DMS114 treated with DMSO at 0.1 percent for 48 hours (cell line): ENCODE results near the gene SLC2A6.

Source experiments
- DNase-seq: peaks from one replicate; lab custom pipeline; 2025; ENCODE audit not compliant: unreplicated experiment; lab: John Stamatoyannopoulos, UW

Gene SLC2A6

DNA sequence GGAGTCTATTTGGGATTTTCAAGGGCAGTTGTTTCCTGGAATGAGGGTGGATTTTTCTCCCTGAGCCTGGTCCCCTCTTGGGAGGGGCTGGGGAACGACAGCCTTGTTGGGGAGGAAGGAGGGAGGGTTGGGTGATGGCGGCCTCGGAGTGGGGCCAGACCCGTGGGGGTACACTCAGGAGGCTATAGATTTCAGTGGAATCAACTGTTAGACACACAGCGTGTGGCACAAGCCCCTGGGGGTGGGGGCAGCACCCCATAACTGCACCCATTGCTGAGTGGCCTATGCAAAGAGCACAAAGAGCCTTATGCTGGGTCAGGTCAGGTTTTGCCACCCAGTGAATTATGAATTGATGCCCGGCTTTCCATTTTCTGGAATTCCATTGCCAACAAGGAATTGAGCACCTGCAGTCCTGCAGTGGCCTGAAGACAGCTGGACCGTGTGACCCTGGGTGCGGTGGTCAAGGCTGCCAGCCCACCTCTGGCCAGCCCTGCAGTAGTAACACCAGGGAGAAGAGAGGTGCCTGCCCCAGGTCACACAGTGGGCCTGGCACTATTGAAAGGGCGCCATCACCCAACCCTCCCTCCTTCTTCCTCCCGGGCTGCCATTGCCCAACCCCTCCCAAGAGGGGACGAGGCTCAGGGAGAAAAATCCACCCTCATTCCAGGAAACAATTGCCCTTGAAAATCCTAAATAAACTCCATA lies 37.5 kb upstream of the SLC2A6 start:
- DNase-seq = no peak

DNA sequence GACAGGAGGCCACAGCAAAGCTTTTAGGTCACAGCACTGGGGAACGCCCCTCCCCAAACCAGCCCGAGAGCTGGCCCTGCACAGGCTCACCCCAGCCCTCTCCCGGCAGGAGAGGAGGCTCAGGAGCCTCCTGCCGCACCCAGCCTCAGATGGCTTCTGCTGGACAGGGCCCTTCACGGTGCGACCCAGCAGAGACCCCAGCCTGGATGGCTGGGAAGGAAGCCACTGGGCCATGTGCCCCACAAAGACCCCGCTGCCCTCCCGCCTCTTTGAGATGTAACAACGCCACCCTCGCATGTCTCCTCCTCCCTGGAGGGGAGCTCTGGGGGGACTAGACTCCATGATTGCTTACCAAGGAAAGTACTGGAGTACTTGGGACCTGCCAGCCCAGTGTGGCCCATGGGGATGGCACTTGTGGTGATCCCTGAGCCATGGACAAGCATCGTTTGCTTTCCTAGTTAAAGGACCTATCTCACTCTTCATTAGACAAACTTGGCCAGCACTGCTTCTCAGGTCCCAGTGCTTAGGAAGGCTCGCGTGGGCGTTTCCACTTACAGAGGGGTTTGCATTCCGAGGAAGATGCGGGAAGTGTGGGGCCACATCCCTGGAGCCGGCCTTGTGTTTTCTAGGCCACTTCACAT lies 36.8 kb upstream of the SLC2A6 start:
- DNase-seq = no peak

DNA sequence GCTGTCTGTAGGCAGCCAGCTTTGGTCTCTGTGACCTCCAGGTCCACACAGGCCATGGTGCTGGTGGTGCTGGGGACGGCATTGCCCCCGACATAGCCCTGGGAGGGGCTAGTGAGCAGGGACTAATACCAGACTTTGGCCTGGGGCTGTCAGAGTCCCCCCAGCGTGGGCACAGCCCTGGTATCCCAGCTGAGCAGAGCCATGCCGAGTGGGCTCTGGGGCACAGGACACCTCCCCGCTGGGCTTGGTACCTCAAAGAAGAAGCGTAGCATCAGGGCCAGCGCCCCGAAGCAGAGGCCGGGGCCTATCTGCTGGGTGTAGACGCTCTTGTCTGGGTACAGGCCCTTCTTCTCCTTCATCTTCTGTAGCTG lies 36.3 kb upstream of the SLC2A6 start:
- DNase-seq = no peak

DNA sequence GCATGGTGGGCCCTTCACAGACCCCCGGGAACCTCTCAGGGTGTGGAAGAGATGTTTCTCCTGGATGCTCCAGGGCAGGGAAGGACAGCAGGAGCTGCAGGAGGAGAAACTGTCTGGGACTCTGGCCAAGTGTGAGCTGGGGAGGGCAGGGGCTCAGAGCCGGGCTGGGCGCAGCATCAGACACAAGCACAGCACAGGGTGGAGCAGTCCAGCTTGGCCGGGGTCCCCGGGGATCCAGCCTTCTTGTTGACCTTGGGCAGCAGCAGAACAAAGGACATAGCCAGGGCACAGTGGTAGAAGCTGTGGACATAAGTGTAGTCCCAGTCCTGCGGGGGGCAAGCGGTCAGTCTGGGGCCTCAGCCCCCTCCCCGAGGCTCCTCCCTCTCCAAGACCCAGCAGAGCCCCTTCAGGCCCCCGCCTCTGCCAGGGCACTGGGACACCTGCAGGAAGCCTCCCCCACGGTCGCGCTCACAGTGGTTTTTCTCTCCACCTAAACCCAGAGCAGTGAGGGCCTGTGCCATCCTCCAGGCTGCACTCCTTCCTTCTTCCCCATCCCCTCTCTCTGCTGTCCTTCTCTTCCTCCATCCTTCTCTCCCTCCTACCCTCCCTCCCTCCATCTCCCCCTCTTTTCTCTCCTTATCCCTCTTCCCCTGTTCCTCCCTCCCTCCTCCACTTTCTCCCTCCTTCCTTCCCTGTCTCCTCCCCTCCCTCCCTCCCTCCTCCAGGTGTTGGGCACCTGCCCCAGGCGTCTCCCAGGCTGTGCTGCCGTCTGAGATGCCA lies 35.8 kb upstream of the SLC2A6 start:
- DNase-seq = no peak

DNA sequence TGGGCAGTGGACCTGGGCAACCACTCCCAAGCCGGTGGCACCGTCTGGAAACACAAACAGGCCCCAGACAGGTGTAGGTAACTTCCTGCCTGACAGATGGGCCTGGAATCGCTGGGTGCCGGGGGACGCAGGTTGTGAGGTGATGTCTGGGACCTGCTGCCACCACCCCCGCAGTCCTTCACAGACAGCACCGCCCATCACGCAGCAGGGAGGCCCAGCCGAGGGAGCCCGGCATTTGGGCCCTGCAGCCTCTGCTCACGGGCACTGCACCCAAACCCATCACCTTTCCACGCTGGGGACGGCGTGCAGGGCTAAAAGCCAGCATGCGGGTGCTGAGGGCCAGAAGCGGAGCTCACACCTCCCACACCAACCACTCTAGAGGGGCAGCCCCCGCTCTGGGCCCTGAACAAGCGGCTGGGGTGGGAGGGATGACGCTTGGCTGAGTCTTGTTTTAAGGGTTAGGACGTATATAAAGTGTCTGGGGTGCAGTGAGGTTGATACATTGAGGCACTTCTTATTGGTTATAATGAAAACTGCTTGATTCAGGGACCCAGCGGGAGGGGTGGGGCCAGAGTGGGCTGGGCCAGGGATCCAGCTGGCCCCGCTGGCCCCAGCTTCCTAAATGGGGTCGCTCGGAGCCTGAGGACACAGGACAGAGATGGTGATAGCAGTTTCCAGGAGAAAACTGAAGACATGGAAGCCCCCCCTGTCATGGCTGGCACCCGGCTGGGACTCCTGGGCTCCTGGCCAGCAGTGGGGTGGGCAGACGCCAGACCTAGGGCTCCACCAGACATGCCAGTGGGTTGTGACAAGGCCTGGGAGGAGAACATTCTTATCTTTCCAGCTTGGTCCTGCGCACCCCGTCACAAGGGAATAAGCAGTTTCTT lies 34.6 kb upstream of the SLC2A6 start:
- DNase-seq = no peak

DNA sequence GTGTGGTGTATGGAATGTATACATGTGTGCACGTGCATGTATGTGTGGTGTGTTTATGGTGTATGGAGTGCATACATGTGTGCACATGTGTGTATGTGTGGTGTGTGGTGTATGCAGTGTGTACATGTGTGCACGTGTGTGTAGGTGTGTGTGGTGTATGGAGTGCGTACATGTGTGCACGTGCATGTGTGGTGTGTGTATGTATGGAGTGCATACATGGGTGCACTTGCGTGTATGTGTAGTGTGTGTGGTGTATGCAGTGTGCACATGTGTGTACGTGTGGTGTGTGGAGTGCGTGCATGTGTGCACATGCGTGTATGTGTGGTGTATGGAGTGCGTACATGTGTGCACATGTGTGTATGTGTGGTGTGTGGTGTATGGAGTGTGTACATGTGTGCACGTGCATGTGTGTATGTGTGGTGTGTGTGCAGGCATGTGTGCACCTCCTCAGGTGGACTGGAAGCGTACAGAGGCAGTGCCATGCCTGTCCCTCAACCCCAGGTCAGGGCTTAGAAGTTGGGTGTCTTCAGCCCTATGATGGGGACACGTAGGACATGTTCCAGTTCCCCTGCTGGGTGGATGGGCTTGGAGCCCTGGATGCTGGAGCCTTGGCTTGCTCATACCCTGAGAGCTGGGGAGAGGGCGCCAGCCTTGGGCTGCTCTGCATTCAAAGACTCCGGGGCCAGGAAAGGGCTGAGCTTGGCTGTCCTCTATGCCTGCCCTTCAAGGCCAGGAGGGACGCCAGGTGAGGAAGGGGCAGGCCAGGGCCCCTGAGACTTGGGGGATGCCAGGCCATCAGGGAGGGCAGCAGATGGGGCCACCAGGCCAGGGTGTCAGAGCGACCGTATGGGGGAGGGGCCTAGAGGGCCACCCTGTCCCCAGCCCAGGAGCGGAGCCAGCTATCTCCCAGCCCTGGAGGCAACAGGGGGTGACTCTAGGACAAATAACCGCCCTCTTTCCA lies 33.6 kb upstream of the SLC2A6 start:
- DNase-seq = no peak

DNA sequence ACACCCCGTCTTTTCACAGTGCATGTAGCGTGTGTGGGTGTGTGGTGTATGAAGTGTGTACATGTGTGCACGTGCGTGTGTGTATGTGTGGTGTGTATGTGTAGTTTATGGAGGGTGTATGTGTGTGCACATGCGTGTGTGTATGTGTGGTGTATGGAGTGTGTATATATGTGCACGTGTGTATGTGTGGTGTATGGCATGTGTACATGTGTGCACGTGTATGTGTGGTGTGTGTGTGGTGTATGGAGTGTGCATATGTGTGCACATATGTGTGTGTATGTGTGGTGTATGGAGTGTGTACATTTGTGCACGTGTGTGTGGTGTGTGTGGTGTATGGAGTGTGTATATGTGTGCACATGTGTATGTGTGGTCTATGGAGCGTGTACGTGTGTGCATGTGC lies 32.7 kb upstream of the SLC2A6 start:
- DNase-seq = no peak

DNA sequence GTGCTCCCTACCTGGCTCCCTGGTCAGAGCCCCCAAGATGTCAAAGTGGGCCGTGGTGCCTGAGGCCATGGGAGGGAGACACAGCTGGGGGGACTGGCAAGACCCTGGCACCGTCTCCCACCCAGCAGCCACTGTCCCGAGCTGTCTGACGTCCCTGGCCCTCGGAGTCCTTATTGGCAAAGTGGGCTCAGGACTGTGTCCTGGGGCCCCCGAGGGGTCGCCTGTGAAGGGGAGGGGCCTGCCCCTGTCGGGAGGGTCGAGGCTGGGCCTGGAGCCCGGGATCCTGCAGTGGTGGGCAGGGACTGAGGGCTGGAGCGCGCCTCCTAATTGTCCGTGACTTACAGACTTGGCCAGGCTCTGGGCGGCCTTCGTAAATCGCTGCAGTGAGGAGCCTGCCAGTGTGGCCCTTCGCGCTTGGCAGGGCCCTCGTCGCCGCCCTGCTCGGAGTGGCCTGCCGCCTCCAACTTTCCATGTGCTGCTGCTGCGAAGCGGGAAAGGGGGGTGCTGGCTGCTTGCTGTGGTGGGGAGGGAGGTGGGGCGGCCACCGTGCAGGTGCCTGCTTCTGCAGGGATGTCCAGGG lies 32.1 kb upstream of the SLC2A6 start:
- no peak for DNase-seq

DNA sequence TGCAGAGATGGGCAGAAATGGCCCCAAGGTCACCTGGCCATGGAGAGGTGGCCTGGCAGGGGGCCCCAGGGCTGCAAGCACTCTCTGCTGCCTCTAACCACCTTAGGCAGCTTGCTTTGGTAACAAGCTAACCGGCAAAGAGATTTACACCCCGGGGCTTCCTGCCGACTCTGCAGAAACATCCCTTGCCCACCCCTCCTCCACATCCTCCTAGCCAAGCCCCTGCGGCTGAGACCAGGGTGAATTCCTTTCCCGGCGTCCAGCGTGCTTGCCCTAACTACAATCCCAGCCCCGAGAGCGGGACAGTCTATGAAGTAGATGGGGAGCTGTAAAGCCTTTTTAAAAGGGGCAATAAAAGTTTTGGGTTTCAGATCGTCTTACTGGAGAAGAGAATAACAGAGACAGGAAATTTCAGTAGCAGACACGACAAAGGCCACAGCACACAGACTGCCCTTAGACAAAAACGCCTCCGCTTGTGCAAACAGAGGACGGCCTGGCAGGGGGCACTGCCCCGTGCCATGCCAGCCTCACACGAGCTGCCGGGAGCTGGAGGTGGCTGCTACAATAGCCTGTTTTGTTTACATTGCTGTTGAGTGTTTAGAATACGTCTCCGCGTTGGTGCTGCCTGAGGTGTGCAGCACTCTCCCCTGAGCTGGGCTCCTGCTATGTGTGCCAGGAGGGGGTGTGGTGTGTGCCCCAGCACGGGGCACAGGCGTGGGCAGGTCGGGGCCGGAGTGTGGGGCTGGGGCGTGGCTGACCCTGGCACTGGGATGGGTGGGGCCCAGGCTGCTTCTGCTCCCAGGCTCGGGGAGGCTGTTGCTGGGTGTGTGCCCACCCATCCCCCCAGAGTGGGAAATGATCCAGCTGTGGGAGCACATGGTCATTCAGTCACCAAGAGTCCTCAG lies 30.5 kb upstream of the SLC2A6 start:
- no peak for DNase-seq

DNA sequence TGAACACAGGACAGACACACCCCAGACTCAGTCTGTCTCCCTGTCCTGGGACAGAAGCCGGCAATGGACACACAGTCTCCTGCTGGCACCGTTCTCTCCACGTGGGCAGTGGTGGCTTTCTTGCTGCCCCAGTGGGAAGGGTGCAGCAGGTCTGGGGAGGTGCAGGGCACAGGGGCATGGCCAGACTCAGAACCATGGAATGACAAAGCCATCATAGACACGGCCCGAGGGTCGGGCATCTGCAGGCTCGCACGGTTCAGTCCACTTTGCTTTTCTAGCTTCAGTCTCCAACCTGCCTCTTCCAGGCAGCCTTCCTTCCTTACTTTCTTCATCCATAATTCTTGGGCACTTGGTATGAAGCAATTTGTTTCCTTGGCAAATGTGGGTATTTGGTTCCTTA lies 29.1 kb upstream of the SLC2A6 start:
- DNase-seq = no peak

DNA sequence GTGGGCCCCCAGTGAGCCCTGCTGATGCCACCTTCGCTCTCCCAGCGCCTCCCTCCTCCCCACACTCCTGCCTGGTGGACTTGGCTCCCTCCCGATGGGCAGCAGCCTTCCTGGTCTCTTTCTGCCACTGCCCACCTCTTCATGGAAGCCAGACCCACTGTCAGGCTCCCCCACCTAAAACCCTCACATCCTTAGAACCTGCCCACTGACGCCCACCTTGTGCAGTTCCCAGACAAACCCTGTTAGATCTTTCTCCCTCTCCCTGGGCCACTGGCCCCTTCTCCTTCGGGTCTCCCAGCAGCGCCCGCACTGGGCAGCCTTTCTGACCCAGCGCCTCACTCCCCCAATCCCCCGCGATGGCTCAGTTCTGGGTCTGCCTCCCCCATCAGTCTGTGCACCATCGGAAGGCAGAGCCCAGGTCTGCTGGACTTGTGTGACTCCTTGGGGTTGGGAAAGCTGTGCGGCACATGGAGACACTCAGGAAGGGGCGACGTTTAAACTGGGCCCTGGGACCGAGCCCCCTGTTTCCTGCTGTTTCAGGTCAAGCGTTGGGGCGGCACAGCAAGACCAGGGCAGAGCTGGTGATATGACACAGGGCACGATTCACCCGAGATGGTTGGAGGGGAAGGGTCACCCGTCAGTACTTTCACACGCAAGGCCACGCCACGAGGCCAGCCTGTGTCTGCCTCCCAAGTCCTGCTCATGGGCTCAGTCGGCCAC lies 28.5 kb upstream of the SLC2A6 start:
- no peak for DNase-seq

DNA sequence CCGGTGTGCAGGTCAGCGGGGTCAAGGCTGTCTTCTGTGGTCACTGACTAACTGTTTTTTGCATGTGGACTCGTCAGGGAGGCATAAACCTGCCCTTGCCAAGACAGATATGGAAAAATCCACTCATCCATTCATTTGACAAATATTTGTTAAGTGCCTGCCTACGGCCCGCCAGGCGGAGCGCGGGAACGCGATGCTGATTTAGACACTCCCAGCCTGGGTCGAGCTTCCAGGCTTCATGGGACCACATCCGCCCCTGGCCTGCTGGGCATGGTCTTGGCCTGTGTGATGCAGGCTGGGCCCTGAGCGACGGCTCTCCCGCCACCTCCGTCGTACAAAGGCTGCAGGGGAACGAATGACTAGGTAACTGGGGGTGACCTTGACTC lies 27.7 kb upstream of the SLC2A6 start:
- no peak for DNase-seq

DNA sequence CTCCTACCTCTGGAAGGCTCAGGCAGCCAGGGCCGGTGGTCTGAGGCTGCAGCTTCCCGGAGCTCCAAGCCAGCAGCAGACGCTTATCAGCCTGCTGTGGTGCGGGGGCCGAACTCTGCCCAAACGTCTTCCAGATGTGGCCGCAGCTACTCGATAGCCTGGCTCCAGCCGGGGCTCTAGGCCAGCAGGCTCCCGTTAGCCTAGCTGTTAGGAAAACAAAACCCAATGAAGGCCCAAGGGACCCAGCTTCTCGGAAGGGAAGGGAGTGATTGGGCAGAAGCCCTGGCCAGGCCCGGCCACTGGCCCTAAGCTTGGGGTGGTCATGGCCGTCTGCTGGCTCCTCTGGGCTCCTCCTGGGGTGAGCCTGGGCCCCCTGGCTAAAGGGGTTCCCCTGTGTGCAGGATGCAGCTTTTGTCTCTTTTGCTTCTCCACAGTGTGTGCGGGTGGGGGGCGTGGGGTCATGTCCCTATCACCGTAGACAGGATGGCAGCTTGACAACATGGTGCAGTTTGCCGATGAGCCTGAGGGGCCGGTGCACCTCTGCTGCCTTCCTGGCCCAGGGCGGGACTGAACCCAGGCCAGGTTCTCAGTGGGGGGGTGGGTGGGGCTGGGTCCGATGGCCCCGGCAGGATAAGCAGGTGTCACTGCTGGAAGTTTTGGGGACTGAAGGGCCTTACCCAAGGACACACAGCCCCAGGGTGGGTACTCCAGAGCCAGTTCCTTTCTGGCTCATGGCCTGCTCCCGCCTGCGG lies 27.2 kb upstream of the SLC2A6 start:
- DNase-seq = no peak

DNA sequence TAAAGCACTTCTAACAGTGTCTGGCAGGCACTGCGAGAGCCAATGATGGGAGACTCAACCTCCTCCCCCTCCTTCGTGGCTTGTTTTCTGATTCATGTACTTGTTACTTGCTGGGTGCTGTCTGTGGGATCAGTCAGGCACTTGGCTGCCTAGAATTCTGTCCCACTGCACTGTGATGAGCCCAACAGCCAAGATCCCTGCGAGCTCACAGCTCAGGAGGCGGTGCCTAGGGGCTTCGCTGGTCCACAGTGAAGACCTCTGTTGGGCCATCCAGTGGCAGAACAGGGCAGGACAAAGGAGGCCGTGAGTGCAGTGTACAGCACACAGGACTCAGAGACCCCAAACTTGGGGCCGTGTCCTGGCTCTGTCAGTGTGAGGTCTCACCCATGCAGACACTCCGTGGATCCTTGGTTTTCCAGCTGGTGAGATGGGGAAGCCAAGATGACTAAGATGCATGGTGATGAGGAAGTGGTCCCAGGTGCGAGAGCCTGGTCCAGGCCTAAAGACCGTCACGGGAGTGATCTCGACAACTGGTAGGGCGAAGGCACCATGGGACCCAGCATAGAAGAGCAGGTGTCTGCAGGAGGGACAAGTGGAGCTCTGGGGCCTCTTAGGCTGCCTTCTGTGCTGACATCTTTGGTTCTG lies 26.4 kb upstream of the SLC2A6 start:
- no peak for DNase-seq

DNA sequence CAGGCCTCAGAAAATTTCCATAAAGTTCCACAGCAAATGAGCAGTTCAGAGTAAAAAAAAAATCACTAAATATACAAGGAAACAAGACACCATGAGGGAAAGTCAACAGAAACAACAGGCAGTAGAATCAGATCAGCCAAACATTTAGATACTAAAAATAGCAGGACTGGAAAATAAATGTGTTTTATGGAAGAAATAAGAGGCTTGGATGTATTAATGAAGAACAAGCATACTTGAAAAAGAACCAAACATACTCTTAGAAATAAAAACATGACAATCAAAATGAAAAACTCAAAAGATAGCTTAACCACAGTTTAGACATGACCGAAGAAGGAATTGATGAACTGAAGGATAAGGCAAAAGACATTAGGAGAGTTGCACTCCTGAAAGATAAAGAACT lies 23.2 kb upstream of the SLC2A6 start:
- DNase-seq = no peak

DNA sequence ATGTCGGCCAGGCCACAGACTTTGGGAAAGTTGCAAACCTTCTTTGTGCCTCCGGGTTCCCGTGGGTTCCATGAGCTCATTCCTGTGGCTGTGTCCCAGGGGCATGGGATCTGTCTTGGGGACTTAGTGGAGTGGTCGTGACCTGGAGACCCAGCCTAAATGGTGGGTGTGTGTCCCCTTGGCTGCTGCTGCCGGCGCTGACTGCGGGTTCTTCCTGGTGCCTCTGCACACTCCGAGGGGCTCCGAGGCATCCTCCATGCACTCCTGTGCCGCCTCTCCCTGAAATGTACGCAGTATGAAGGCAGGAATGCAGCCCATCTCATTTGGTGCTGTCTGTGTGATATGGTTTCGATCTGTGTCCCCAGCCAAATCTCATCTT lies 21.0 kb upstream of the SLC2A6 start:
- no peak for DNase-seq
